ENCODE results near the gene SMIM1. TPM values are rescaled to one million over a fixed set of nuclear protein-coding genes. Genes with fewer than 3 reads are reported as not detected.
A peak's percentile ranks its signal among the peaks of the same experiment; 100 is the strongest.

SMIM1 gene
- total RNA-seq, 6 experiments from 2014 or later: 2.6 to 8.7 (median 4.6) TPM

GRCh38 chr1:3821004-3821403, 48.5 kb downstream of the SMIM1 start:
- Histone ChIP-seq H3K27me3 (no peaks in the 10 kb centered on the region), H3K27ac (no peak overlapping the region), H3K36me3 (peaks cover 0 to 38% (median 12%) of the 10 kb centered on the region in 4 donors), H3K4me1 (no peaks in the 10 kb centered on the region), H3K4me3 (no peak overlapping the region), H3K9me3 (no peaks in the 10 kb centered on the region)
- intact Hi-C loops (cut with DNase I): no loop called here
- 75% methylated on average over 1 of the region's 6 CpGs for WGBS (ENCODE audit: insufficient coverage, low coverage, low lambda C conversion rate, missing lambda C conversion rate)
- no peak for ATAC-seq
- DNase-seq: peak in 1 of 3 donors; percentile 7
- TF ChIP-seq POLR2A (IDR thresholded peaks at IDR 0.05): no peak
- no peak for TF ChIP-seq CTCF (IDR thresholded peaks at IDR 0.05)

GRCh38 chr1:3821447-3821846, 48.9 kb downstream of the SMIM1 start:
- no peaks in the 10 kb centered on the region for H3K4me1 ChIP-seq
- DNase-seq: peak in 1 of 3 donors; percentile 10
- 84% methylated on average over 6 of the region's 13 CpGs for WGBS (ENCODE audit: insufficient coverage, low coverage, low lambda C conversion rate, missing lambda C conversion rate)
- intact Hi-C loops (cut with DNase I): no loop called here
- no peaks in the 10 kb centered on the region for H3K27me3 ChIP-seq
- no peak for TF ChIP-seq CTCF (IDR thresholded peaks at IDR 0.05)
- no peak for TF ChIP-seq POLR2A (IDR thresholded peaks at IDR 0.05)
- ATAC-seq: no peak
- H3K27ac ChIP-seq: no peak overlapping the region
- no peaks in the 10 kb centered on the region for H3K9me3 ChIP-seq
- H3K36me3 ChIP-seq: peaks cover 0 to 41% (median 10%) of the 10 kb centered on the region in 4 donors
- no peak overlapping the region for H3K4me3 ChIP-seq

- Histone ChIP-seq H3K27ac (no peak overlapping the region), H3K4me3 (no peak overlapping the region), H3K27me3 (no peaks in the 10 kb centered on the region), H3K4me1 (no peaks in the 10 kb centered on the region), H3K9me3 (no peaks in the 10 kb centered on the region), H3K36me3 (peaks cover 0 to 45% (median 10%) of the 10 kb centered on the region in 4 donors)
- no peak for ATAC-seq
- intact Hi-C loops (cut with DNase I): no loop called here
- 90% methylated on average over 13 of the region's 15 CpGs for WGBS (ENCODE audit: insufficient coverage, low coverage, low lambda C conversion rate, missing lambda C conversion rate)
- no peak for TF ChIP-seq CTCF (IDR thresholded peaks at IDR 0.05)
- no peak for TF ChIP-seq POLR2A (IDR thresholded peaks at IDR 0.05)
- DNase-seq: peak in 1 of 3 donors; percentile 6
Observed at GRCh38 chr1:3821908-3822307, 49.4 kb downstream of the SMIM1 start.

- ATAC-seq: no peak
- Histone ChIP-seq H3K27ac (no peak overlapping the region), H3K4me3 (no peak overlapping the region), H3K36me3 (peaks cover 0 to 48% (median 10%) of the 10 kb centered on the region in 4 donors), H3K9me3 (no peaks in the 10 kb centered on the region), H3K4me1 (no peaks in the 10 kb centered on the region), H3K27me3 (no peaks in the 10 kb centered on the region)
- intact Hi-C loops (cut with DNase I): no loop called here
- DNase-seq: peak in 1 of 3 donors; percentile 9
- 89% methylated on average over 12 of the region's 16 CpGs for WGBS (ENCODE audit: insufficient coverage, low coverage, low lambda C conversion rate, missing lambda C conversion rate)
- TF ChIP-seq POLR2A (IDR thresholded peaks at IDR 0.05) (no peak), CTCF (IDR thresholded peaks at IDR 0.05) (no peak)
Observed at GRCh38 chr1:3822421-3822820, 49.9 kb downstream of the SMIM1 start.

- Histone ChIP-seq H3K36me3 (peaks cover 0 to 66% (median 15%) of the 10 kb centered on the region in 4 donors), H3K27ac (no peak overlapping the region), H3K4me1 (no peaks in the 10 kb centered on the region), H3K9me3 (no peaks in the 10 kb centered on the region), H3K27me3 (no peaks in the 10 kb centered on the region), H3K4me3 (no peak overlapping the region)
- TF ChIP-seq POLR2A (IDR thresholded peaks at IDR 0.05) (no peak), CTCF (IDR thresholded peaks at IDR 0.05) (no peak)
- intact Hi-C loops (cut with DNase I): no loop called here
- 79% methylated on average over 8 of the region's 8 CpGs for WGBS (ENCODE audit: insufficient coverage, low coverage, low lambda C conversion rate, missing lambda C conversion rate)
- ATAC-seq (no peak), DNase-seq (no peak)
Observed at GRCh38 chr1:3824650-3825049, 52.1 kb downstream of the SMIM1 start.

Data from right lobe of liver (tissue), 6 donors.